DMS114 treated with DMSO at 0.1 percent for 48 hours (cell line): ENCODE data around the gene TVP23A.
"Not testable (repeated sequence)": the region's sequence is repeated elsewhere in the genome, so short reads cannot be mapped to it uniquely, and the experiment has no call there.

ENCODE experiments used
- DNase-seq: peaks from one replicate; lab custom pipeline; 2025; ENCODE audit not compliant: unreplicated experiment; lab: John Stamatoyannopoulos, UW

TVP23A gene

DNA sequence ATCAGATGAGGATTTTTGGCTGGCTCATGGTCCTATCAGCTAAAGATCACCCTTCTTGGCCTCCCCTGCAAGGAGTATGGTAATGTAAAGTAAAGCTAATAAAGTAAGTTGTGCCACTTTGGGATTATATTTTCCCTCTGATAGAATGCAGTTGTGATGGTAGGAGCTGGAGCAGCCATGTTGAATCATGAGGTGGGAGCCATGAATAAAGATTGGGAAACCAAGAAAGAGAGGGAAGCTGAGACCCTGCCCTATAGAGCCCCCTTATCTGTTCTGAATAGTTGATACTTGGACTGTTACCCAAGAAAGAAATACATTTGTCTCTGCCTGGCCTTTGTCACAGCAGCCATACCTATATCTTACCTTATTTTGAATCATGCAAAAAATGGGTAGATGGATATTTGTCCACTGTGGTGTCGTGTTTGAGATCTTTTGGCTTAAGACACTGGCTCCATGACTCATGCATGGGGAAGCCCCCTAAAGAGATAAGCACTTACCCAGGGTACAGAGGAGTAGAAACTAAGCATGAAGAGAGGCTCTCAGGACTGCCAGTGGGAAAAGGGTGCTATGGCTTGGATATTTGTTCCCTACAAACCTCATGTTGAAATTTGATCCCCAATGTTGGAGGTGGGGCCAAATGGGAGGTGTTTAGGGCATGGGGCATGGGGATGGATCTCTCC is 17.7 kb upstream of the TVP23A start:
- DNase-seq: no peak

DNA sequence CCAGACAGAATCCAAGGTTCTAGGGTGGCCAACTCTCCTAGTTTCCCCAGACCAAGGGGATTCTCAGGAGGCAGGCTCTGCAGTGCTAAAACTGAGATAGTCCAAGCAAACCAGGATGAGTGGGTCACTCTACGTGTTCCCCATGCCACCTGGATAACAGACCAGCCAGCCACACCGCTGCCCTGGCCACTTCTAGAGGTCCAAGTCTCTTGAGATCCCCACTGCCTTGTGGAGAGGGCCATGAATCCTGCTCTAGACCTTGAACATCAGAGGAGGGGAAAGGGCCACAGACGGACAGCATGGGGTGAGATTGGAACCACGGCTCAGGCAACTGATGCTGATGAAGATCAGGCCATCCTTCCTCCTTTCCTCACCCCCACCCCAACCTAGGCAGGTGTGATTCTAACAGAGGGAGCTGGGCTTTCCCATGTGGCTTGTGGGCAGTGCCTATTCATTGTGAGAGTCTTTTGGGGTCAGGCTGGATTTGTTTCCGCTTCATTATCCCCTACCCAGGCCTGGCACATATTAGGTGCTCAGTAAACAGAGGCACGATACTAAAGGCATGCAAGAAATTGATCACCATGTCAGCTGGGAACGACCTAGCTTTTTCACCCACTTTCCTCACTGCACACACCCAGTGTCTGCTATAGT is 16.8 kb upstream of the TVP23A start:
- no peak for DNase-seq

DNA sequence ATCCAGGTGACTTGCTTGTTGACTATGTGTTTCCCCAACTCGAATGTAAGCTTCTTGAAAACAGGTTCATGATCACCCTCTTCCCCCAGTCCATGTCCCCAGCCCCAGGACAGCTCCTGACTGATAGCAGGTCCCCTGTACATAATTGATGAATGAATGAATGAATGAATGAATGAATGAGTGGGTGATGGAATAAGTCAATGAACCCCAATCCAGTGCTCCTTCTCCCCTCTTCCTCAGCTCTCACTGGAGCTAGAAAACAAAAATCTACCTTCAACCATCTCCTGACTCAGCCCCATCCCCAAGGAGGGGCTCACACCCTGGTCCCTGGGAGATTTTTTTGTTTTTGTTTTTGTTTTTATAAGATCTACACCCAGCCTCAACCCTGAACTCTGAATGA is 16.2 kb upstream of the TVP23A start:
- DNase-seq: no peak

DNA sequence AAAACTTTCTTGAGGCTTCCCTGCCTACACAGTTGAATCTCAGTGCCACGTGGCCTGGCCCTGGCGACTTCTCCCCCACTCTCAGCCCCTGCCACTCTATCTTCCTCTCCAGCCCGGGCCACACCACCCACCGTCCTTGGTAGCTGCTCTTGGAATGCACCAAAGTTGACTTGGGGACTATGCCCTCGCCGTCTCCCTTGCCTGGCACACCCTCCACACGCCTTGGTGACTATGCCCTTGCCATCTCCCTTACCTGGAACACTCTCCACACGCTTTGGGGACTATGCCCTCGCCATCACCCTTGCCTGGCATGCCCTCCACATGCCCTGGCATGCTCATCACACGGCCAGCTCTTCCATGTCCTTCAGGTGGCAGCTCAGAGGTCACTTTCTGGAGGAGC is 15.5 kb upstream of the TVP23A start:
- DNase-seq: no peak

DNA sequence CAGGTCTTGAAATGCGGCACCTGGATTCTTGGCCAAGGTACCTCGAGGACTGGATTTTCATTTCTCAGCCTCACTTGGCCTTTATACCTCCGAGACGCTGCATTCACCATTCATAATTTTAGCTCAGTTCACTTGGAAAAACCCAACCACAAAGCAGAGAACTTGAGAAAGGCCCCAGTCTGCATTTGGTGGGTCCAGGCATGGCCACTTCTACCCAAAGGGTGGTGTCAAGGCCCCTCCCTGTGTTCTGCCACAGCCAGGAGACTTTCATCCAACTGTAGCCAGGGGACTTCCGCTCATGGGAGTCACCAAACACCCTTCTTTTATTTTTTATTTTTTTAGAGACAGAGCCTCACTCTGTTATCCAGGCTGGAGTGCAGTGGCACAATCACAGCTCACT is 14.7 kb upstream of the TVP23A start:
- DNase-seq: no peak

DNA sequence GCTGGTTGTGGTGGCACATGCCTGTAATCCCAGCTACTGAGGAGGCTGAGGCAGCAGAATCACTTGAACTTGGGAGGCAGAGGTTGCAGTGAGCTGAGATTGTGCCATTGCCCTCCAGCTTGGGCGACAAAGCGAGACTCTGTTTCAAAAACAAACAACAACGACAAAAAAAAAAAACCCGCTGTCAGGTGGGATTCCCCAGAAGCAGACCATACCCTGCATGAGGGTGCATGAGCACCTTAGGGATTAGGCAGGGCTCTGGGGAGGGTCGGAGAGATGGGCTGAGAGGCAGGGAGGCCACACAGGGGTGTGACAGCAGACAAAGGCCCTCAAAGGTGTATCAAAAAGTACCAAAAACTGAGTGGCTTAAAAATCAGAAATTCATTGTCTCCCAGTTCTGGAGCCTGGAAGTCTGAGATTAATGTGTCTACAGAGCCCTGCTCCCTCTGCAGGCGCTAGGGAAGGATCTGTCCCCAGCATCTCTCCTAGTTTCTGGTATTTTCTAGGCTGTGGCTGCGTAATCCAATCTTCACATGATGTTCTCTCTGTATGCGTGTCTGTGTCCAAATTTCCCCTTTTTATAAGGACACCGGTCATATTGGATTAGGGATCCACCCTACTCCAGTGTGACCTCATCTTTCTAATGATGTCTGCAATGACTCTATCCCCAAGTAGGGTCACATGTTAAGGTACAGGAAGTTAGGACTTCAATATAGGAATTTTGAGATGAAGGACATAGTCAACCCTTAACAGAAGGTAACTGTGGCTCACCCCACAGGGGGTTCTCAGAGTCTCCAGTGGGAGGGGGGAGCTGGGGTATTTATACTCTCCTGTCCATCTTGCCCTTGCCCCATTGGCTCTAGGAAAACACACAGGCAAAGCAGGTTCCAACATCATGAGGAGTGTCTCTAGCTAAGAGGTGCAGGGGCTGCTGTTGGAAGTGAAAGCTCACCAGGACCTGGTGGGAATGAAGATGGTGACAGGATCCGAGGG is 13.6 kb upstream of the TVP23A start:
- no peak for DNase-seq

DNA sequence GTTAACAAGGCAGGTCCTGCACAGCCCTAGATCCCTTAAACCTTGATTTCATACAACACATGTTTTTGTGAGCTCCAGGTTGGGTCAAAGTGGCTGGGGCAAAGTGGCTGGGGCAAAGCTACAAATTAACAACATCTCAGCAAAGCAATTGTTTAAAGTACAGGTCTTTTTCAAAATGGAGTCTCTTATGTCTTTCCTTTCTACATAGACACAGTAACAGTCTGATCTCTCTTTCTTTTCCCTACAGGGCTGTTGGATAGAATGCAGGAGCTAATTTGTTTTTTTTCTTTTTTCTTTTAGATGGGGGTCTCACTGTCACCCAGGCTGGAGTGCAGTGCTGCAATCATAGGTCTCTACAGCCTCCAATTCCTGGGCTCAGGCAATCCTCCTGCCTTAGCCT is 11.6 kb upstream of the TVP23A start:
- DNase-seq: not testable (repeated sequence)

DNA sequence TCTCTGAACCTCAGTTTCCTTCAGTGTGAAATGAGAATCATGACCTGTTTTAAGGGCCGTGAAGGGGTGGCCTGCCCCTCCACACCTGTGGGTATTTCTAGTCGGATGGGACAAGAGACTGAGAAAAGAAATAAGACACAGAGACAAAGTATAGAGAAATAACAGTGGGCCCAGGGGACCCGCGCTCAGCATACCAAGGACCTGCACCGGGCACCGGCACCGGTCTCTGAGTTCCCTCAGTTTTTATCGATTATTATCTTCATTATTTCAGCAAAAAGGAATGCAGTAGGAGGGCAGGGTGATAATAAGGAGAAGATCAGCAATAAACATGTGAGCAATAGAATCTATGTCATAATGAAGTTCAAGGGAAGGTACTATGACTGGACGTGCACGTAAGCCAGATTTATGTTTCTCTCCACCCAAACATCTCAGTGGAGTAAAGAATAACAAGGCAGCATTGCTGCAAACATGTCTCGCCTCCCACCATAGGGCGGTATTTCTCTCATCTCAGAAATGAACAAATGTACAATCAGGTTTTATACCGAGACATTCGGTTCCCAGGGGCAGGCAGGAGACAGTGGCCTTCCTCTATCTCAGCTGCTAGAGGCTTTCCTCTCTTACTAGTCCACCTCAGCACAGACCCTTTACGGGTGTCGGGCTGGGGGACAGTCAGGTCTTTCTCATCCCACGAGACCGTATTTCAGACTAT is 10.9 kb upstream of the TVP23A start:
- DNase-seq: not testable (repeated sequence)

DNA sequence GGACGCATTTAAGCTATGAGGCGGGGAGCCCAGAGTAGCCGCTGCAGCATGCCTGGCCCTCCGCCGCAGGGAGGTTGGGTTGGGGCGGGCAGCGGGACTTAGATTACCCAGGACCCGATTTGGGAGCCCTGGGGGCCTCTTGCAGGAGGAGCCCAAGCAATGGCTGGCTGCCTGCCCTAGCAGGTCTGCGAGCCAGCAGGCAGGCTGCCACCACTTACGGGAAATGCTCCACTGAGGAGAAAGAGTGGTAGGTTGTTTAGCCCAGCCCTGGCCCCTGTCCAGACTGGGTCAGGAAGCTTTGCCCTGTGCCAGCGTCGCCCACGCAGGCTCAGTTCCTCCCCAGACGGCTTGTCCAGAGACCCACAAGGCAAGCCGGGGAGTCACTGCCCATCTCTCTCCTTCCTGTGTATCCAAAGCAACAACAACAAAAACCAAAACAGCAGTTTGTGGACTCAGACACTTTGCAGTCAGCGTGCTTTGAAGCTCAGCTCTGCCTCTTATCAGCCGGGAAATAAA is 10.3 kb upstream of the TVP23A start:
- no peak for DNase-seq

DNA sequence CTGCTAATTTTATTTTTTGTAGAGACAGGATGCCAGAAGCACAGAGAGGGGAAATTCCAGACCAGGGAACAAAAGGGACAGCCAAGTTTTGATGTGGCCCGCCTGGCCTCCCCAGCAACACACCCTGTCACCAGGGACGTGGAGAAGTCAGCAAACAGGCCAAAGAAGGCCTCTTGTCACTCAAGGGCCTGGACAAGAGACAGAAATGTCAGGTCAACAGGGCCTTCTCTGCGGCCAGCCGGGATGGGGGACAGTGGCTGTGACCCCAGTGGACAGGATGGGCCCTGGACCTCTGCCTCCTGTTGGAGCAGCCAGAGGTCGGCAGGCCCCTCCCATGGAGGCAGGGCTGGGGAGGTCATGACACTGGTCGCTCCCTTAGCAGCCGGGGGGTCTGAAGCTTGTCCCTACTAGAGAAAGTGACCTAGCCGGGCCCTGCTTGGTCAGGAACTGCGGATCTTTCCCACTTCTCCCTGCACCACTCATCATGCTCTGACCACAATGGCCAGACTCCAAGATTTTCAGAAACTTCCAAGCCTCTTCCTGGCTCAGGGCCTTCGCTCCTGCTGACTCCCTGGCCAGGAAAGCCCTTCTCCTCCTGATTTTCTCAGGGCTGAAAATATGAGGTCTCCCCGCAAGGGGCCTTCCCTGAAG is 9.2 kb upstream of the TVP23A start:
- no peak for DNase-seq

DNA sequence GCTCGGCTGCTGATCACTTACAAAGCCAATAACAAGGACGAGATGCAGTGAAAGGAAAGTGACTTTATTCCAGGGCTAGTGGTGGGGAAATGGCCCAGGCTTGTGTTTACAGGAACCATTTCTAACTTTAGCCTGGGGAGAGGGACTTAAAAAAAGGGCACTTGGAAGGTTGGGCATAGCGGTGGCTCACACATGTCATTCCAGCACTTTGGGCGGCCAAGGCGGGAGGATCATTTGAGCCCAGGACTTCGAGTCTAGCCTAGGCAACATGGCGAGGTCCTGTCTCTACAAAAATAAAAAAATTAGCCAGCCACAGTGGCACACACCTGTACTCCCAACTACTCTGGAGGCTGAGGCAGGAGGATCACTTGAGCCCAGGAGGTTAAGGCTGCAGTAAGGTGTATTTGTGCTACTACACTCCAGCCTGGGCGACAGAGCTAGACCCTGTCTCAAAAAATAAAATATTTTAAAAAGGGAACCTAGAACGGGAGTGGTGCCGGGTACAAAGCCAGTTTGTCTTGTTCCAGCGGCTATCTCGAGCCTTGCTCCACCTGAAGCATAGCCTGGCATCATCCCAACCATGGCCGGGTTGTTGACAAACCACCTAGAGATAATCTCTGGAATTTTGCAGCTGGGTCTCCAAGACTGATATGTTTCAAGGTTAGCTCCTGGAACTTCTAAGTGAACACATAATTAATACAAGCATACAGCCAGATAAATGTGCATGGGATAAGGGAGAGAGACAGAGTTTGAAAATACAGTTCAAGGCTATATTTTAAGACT is 5.7 kb upstream of the TVP23A start:
- no peak for DNase-seq

DNA sequence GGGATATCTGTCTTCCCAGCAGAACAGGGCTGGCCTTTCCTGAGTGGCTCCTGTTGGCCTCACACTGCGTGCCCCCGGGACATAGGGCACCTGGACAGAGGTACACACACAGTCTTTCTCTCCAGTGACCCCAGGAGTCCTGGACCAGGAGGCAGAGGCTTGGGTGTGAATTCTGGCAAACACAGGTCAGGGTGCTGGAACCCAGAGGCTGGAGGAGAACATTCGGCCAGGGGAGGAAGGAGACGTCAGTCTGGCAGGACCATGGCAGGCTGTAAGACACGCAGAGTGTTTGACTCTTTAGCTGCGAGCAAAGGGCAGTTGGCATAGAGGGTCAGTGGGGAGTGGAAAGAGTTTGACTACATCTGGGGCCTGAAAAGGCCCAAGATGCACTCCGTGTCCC is 4.1 kb upstream of the TVP23A start:
- DNase-seq: no peak

DNA sequence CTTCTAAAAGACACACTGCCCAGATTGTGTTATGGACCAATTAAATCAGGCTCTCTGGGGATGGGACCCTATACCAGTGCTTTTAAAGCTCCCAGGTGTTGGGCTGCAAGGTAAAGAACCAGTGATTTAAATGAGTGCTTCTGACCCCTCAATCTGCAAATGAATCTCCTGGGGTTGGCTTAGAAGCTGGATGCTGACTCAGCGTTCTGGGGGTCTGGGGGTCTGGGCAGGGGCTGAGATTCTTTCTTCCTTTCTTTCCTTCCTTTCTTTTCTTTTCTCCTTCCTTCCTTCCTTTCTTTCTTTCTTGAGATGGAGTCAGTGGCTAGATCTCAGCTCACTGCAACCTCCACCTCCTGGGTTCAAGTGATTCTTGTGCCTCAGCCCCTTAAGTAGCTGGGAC is 2.0 kb upstream of the TVP23A start:
- DNase-seq: no peak

DNA sequence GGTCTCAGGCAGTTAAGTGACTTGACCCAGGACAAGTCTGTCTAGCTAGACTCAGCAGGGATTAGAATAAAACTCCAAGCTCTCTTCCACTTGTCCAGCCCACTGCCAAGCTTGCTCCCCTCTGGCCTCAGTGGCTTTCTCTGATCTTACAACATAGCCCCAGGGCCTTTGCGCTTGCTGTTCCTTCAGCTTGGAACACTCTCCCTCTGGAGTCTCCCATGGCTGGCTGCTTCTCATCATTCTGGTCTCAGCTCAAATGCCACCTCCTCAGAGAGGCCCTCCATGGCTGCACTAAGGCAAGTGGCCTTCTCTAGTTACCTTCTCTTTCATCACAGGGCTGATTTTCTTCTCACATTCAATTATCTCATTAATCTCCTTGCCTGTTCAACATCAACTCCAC is 1.1 kb downstream of the TVP23A start:
- no peak for DNase-seq

DNA sequence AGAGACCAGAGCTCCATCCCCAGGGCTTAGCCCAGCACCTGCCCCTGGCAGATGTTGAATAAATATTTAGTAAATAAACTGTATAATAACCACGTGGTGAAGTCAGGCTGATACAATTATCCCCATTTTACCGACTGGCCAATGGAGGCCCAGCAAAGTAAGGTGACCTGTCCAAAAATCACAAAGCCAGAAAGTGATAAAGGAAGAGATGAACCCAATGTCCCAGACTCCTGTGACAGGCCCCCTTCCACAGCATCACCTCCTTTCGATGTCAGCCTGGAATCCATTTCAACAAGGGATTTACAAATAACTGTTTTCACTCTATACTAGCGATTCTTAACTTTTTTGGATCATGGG is 5.5 kb downstream of the TVP23A start:
- DNase-seq: no peak

DNA sequence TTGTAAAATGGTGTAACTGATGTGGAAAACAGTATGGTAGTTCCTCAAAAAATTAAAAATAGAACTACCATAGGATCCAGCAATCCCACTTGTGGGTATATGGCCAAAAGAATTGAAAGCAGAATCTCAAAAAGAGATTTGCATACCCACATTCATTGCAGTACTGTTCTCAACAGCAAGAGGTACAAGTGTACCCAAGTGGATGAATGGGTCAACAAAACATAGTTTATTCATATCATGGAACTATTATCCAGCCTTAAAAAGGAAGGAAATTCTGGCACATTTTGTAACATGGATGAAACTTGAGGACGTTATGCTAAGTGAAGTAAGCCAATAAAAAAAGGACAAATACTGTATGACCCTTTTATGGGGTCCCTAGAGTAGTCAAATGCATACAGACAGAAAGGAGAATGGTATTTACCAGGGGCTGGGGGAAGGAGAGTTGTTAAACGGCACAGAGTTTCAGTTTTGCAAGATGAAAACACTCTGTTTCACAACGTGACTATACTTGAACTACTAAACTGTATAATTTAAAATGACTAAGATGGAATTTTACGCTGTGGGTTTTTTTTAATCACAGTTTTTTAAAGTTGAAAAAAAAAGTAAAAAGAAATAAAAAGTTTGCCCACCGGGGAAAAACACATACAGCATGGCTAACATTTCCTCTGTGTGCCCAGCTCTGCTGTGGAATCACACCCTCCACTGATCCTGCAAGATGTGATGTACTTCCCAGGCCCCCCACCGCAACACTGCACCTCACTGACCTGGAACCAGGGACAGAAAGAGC is 6.1 kb downstream of the TVP23A start:
- no peak for DNase-seq

DNA sequence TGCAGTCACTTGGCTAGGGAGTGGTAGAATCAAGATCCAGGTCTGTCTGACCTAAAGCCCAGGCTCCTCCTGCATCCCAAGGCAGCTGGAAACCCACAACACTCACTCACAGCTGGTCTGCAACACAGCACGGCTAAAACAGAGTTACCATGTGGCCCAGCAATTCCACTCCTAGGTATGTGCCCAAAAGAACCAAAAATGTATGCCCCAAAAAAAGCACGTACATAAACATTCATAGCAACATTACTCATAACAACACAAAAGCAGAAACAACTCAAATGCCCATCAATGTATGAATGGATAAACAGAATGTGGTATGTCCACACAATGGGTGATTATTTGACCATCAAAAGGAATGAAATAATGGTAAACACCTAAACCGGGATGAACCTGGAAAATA is 8.9 kb downstream of the TVP23A start:
- no peak for DNase-seq

DNA sequence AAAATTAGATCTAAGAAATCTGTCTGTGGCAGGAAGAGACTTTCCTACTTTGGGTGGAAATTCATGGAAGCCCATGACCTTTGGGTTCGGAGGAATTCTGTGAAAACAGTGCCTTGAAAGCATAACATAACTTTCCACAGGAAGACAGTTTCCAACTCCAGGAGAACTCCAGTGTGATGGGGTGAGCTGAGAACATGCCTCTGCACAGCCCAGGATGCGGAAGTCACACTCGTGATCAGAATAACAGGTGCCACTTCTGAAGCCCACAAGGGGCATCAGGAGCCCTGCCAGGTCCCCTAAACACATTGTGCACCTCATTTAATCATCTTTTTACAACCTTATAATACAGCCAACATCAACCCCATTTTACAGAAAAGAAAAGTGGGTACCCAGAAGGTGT is 9.7 kb downstream of the TVP23A start:
- no peak for DNase-seq

DNA sequence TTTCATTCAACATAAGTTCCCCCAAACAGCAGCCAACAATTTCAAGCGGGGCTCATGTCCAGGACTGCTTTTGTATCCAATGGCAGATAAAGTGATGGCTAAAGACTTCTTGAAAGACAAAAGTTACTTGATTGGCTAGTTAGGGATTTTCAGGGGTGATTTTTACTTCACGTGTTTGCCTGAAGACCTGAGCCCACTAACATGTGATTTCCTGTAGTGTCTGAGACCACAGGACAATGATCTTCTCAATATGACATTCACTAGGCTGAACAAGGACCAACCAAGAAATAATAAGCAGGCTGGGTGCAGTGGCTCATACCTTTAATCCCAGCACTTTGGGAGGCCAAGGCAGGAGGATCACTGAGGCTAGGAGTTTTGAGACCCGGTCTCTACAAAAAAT is 10.4 kb downstream of the TVP23A start:
- no peak for DNase-seq
